Panc1 (cell line): ENCODE results near the gene BHLHE40.

Source experiments
- POLR2AphosphoS5 ChIP-seq: IDR thresholded peaks from 2 replicates; pipeline ENCODE4 v1.6.1; 2012; ENCODE audit warnings: mild to moderate bottlenecking, low read depth, low read length, moderate library complexity
- TCF7L2 ChIP-seq: IDR thresholded peaks from 2 replicates; pipeline ENCODE4 v1.6.1; 2011; ENCODE audit warnings: mild to moderate bottlenecking, low read depth, low read length, inconsistent platforms
- TF ChIP-seq, protein P1 (sequence below): fragments of 450-650 bp; IDR thresholded peaks from 2 replicates; pipeline ENCODE4 v1.5.1; 2017; ENCODE audit warnings: mild to moderate bottlenecking
- TF ChIP-seq, protein P2 (sequence below), 2 experiments: IDR thresholded peaks; 2 replicates each; pipeline ENCODE4 v1.6.1; 2011 to 2012; ENCODE audit warnings: low read depth in 2 of 2, control low read depth in 1 of 2, low read length in 1 of 2, mild to moderate bottlenecking in 1 of 2, moderate library complexity in 1 of 2; ENCODE audit not compliant: insufficient read depth in 1 of 2

DNA sequence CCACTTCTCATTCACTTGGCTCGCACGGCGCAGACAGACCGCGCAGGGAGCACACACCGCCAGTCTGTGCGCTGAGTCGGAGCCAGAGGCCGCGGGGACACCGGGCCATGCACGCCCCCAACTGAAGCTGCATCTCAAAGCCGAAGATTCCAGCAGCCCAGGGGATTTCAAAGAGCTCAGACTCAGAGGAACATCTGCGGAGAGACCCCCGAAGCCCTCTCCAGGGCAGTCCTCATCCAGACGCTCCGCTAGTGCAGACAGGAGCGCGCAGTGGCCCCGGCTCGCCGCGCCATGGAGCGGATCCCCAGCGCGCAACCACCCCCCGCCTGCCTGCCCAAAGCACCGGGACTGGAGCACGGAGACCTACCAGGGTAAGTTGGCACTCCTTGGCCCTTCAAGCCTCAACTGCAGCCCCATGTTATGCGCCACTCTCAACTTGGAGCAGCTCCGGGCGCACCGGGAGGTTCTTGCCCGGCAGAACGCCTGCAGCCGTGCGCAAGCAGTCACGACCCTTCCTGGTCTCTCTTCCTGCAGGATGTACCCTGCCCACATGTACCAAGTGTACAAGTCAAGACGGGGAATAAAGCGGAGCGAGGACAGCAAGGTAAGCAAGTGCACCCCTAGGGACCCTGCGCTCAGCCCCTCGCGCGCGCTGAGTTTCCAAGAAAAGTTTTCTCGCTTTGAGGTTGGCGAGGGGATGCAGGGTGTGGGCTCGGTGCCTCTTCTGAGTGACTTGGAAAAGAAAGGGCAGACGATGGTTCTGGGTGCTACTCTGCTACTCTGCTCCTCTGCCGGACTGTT, at the start of gene BHLHE40:
- TF ChIP-seq, protein P1, sequence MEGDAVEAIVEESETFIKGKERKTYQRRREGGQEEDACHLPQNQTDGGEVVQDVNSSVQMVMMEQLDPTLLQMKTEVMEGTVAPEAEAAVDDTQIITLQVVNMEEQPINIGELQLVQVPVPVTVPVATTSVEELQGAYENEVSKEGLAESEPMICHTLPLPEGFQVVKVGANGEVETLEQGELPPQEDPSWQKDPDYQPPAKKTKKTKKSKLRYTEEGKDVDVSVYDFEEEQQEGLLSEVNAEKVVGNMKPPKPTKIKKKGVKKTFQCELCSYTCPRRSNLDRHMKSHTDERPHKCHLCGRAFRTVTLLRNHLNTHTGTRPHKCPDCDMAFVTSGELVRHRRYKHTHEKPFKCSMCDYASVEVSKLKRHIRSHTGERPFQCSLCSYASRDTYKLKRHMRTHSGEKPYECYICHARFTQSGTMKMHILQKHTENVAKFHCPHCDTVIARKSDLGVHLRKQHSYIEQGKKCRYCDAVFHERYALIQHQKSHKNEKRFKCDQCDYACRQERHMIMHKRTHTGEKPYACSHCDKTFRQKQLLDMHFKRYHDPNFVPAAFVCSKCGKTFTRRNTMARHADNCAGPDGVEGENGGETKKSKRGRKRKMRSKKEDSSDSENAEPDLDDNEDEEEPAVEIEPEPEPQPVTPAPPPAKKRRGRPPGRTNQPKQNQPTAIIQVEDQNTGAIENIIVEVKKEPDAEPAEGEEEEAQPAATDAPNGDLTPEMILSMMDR = no peak
- TF ChIP-seq POLR2AphosphoS5 (peak; percentile 73), TCF7L2 (no peak)
- TF ChIP-seq, protein P2, sequence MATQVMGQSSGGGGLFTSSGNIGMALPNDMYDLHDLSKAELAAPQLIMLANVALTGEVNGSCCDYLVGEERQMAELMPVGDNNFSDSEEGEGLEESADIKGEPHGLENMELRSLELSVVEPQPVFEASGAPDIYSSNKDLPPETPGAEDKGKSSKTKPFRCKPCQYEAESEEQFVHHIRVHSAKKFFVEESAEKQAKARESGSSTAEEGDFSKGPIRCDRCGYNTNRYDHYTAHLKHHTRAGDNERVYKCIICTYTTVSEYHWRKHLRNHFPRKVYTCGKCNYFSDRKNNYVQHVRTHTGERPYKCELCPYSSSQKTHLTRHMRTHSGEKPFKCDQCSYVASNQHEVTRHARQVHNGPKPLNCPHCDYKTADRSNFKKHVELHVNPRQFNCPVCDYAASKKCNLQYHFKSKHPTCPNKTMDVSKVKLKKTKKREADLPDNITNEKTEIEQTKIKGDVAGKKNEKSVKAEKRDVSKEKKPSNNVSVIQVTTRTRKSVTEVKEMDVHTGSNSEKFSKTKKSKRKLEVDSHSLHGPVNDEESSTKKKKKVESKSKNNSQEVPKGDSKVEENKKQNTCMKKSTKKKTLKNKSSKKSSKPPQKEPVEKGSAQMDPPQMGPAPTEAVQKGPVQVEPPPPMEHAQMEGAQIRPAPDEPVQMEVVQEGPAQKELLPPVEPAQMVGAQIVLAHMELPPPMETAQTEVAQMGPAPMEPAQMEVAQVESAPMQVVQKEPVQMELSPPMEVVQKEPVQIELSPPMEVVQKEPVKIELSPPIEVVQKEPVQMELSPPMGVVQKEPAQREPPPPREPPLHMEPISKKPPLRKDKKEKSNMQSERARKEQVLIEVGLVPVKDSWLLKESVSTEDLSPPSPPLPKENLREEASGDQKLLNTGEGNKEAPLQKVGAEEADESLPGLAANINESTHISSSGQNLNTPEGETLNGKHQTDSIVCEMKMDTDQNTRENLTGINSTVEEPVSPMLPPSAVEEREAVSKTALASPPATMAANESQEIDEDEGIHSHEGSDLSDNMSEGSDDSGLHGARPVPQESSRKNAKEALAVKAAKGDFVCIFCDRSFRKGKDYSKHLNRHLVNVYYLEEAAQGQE (IDR thresholded peaks at IDR 0.05; ENCODE audit: insufficient read depth in 1 of 2, low read depth in 2 of 2, low read length in 1 of 2) = no peak
